Stimulated activated naive CD8-positive, alpha-beta T cell treated with anti-CD3 and anti-CD28 coated beads, Interleukin-15, Interleukin-2, amounts not matched to agents 100 ng/mL and 50 ng/mL, for 24 hours (primary cell): ENCODE data around the gene KLHL29.

ENCODE experiments used
- H3K27ac Mint-ChIP-seq: one replicate; pipeline ENCODE4 v1.8.0; 2021; ENCODE audit warnings: mild to moderate bottlenecking, mixed read lengths
- H3K27me3 Mint-ChIP-seq: one replicate; pipeline ENCODE4 v1.8.0; 2021; ENCODE audit warnings: mixed read lengths
- H3K36me3 Mint-ChIP-seq: one replicate; pipeline ENCODE4 v1.8.0; 2021; ENCODE audit warnings: low read depth, mixed read lengths
- H3K4me1 Mint-ChIP-seq: one replicate; pipeline ENCODE4 v1.8.0; 2021; ENCODE audit warnings: low read depth, mixed read lengths
- H3K4me3 Mint-ChIP-seq: one replicate; pipeline ENCODE4 v1.8.0; 2021; ENCODE audit warnings: mild to moderate bottlenecking, mixed read lengths
- H3K9me3 Mint-ChIP-seq: one replicate; pipeline ENCODE4 v1.8.0; 2021; ENCODE audit warnings: mixed read lengths

KLHL29 gene

GRCh38 chr2:23498943-23499342 is 114.0 kb downstream of the KLHL29 start:
- H3K4me1 Mint-ChIP-seq = peaks cover 19% of the 10 kb centered on the region
- H3K9me3 Mint-ChIP-seq = no peaks in the 10 kb centered on the region
- H3K4me3 Mint-ChIP-seq = no peak overlapping the region
- H3K27ac Mint-ChIP-seq = no peak overlapping the region
- H3K27me3 Mint-ChIP-seq = peaks cover 18% of the 10 kb centered on the region
- H3K36me3 Mint-ChIP-seq = no peaks in the 10 kb centered on the region

- Mint-ChIP-seq H3K4me1 (peaks cover 19% of the 10 kb centered on the region), H3K36me3 (no peaks in the 10 kb centered on the region), H3K4me3 (no peak overlapping the region), H3K27ac (no peak overlapping the region), H3K27me3 (peaks cover 18% of the 10 kb centered on the region), H3K9me3 (no peaks in the 10 kb centered on the region)
These were observed 114.5 kb downstream of the KLHL29 start for GRCh38 chr2:23499439-23499838.

GRCh38 chr2:23500836-23501235 is 115.9 kb downstream of the KLHL29 start:
- Mint-ChIP-seq H3K36me3 (no peaks in the 10 kb centered on the region), H3K9me3 (no peaks in the 10 kb centered on the region), H3K4me1 (peaks cover 16% of the 10 kb centered on the region), H3K27me3 (peaks cover 15% of the 10 kb centered on the region), H3K4me3 (no peak overlapping the region), H3K27ac (no peak overlapping the region)

- no peaks in the 10 kb centered on the region for H3K36me3 Mint-ChIP-seq
- H3K27ac Mint-ChIP-seq = no peak overlapping the region
- H3K27me3 Mint-ChIP-seq = peaks cover 13% of the 10 kb centered on the region
- peaks cover 4% of the 10 kb centered on the region for H3K4me1 Mint-ChIP-seq
- no peak overlapping the region for H3K4me3 Mint-ChIP-seq
- no peaks in the 10 kb centered on the region for H3K9me3 Mint-ChIP-seq
These were observed 117.1 kb downstream of the KLHL29 start for GRCh38 chr2:23502096-23502495.

GRCh38 chr2:23503097-23503496 is 118.1 kb downstream of the KLHL29 start:
- Mint-ChIP-seq H3K36me3 (no peaks in the 10 kb centered on the region), H3K27ac (no peak overlapping the region), H3K27me3 (peaks cover 4% of the 10 kb centered on the region)

GRCh38 chr2:23503682-23504081 is 118.7 kb downstream of the KLHL29 start:
- H3K27me3 Mint-ChIP-seq = peaks cover 4% of the 10 kb centered on the region
- no peak overlapping the region for H3K4me3 Mint-ChIP-seq
- no peaks in the 10 kb centered on the region for H3K36me3 Mint-ChIP-seq
- H3K4me1 Mint-ChIP-seq = no peaks in the 10 kb centered on the region
- H3K27ac Mint-ChIP-seq = no peak overlapping the region
- H3K9me3 Mint-ChIP-seq = no peaks in the 10 kb centered on the region

More at GRCh38 chr2:23503097-23503496, 118.1 kb downstream of the KLHL29 start:
- no peak overlapping the region for H3K4me3 Mint-ChIP-seq
- H3K9me3 Mint-ChIP-seq = no peaks in the 10 kb centered on the region
- H3K4me1 Mint-ChIP-seq = no peaks in the 10 kb centered on the region

GRCh38 chr2:23504591-23504990 is 119.6 kb downstream of the KLHL29 start:
- Mint-ChIP-seq H3K27ac (no peak overlapping the region), H3K9me3 (no peaks in the 10 kb centered on the region), H3K4me3 (no peak overlapping the region), H3K4me1 (no peaks in the 10 kb centered on the region), H3K36me3 (no peaks in the 10 kb centered on the region), H3K27me3 (no peaks in the 10 kb centered on the region)

GRCh38 chr2:23505218-23505983 is 120.4 kb downstream of the KLHL29 start:
- Mint-ChIP-seq H3K36me3 (no peaks in the 10 kb centered on the region), H3K27me3 (no peaks in the 10 kb centered on the region)

GRCh38 chr2:23505984-23506380 is 121.0 kb downstream of the KLHL29 start:
- Mint-ChIP-seq H3K4me3 (no peak overlapping the region), H3K36me3 (no peaks in the 10 kb centered on the region), H3K4me1 (no peaks in the 10 kb centered on the region), H3K27me3 (no peaks in the 10 kb centered on the region), H3K27ac (no peak overlapping the region), H3K9me3 (no peaks in the 10 kb centered on the region)

More at GRCh38 chr2:23505218-23505983, 120.4 kb downstream of the KLHL29 start:
- H3K9me3 Mint-ChIP-seq = no peaks in the 10 kb centered on the region
- H3K4me3 Mint-ChIP-seq = no peak overlapping the region
- no peak overlapping the region for H3K27ac Mint-ChIP-seq
- no peaks in the 10 kb centered on the region for H3K4me1 Mint-ChIP-seq

GRCh38 chr2:23506531-23507266 is 121.7 kb downstream of the KLHL29 start:
- Mint-ChIP-seq H3K9me3 (no peaks in the 10 kb centered on the region), H3K4me1 (no peaks in the 10 kb centered on the region), H3K27ac (no peak overlapping the region), H3K27me3 (no peaks in the 10 kb centered on the region), H3K4me3 (no peak overlapping the region), H3K36me3 (no peaks in the 10 kb centered on the region)

GRCh38 chr2:23507267-23508065 is 122.5 kb downstream of the KLHL29 start:
- no peaks in the 10 kb centered on the region for H3K4me1 Mint-ChIP-seq
- H3K27ac Mint-ChIP-seq = no peak overlapping the region
- no peak overlapping the region for H3K4me3 Mint-ChIP-seq
- no peaks in the 10 kb centered on the region for H3K9me3 Mint-ChIP-seq
- H3K36me3 Mint-ChIP-seq = no peaks in the 10 kb centered on the region
- no peaks in the 10 kb centered on the region for H3K27me3 Mint-ChIP-seq

- Mint-ChIP-seq H3K4me3 (no peak overlapping the region), H3K36me3 (no peaks in the 10 kb centered on the region), H3K27ac (no peak overlapping the region), H3K4me1 (no peaks in the 10 kb centered on the region), H3K9me3 (no peaks in the 10 kb centered on the region), H3K27me3 (no peaks in the 10 kb centered on the region)
These were observed 123.0 kb downstream of the KLHL29 start for GRCh38 chr2:23508066-23508390.

GRCh38 chr2:23509103-23509502 is 124.1 kb downstream of the KLHL29 start:
- H3K4me3 Mint-ChIP-seq = no peak overlapping the region
- H3K27me3 Mint-ChIP-seq = no peaks in the 10 kb centered on the region
- H3K36me3 Mint-ChIP-seq = no peaks in the 10 kb centered on the region
- no peaks in the 10 kb centered on the region for H3K9me3 Mint-ChIP-seq
- H3K4me1 Mint-ChIP-seq = no peaks in the 10 kb centered on the region
- H3K27ac Mint-ChIP-seq = no peak overlapping the region

GRCh38 chr2:23509596-23510292 is 124.8 kb downstream of the KLHL29 start:
- Mint-ChIP-seq H3K4me3 (no peak overlapping the region), H3K27me3 (peaks cover 2% of the 10 kb centered on the region), H3K9me3 (no peaks in the 10 kb centered on the region), H3K4me1 (no peaks in the 10 kb centered on the region), H3K36me3 (no peaks in the 10 kb centered on the region), H3K27ac (no peak overlapping the region)
